ENCODE measurements around the gene BSPRY.
"Not testable (repeated sequence)": the region's sequence is repeated elsewhere in the genome, so short reads cannot be mapped to it uniquely, and the experiment has no call there.

The BSPRY gene

GRCh38 chr9:113341712-113342410 is 7.5 kb upstream of the BSPRY start:
- DNase-seq (ENCODE audit: low read depth): no peak

- DNase-seq (ENCODE audit: low read depth): no peak
Measured at GRCh38 chr9:113343732-113344231, 5.6 kb upstream of the BSPRY start.

GRCh38 chr9:113345190-113345589 is 4.2 kb upstream of the BSPRY start:
- no peak for DNase-seq (ENCODE audit: low read depth)

- DNase-seq (ENCODE audit: low read depth): no peak
Measured at GRCh38 chr9:113345671-113346070, 3.7 kb upstream of the BSPRY start.

GRCh38 chr9:113348437-113348836 is 904 bp upstream of the BSPRY start:
- no peak for DNase-seq (ENCODE audit: low read depth)

GRCh38 chr9:113349066-113349444 is 286 bp upstream of the BSPRY start:
- DNase-seq (ENCODE audit: low read depth): no peak

GRCh38 chr9:113350107-113350661 is 843 bp downstream of the BSPRY start:
- no peak for DNase-seq (ENCODE audit: low read depth)

GRCh38 chr9:113350937-113351336 is 1.6 kb downstream of the BSPRY start:
- no peak for DNase-seq (ENCODE audit: low read depth)

- DNase-seq (ENCODE audit: low read depth): no peak
Measured at GRCh38 chr9:113352006-113352405, 2.7 kb downstream of the BSPRY start.

GRCh38 chr9:113352411-113352810 is 3.1 kb downstream of the BSPRY start:
- DNase-seq (ENCODE audit: low read depth): no peak

GRCh38 chr9:113355040-113355596 is 5.8 kb downstream of the BSPRY start:
- no peak for DNase-seq (ENCODE audit: low read depth)

- no peak for DNase-seq (ENCODE audit: low read depth)
Measured at GRCh38 chr9:113356686-113357292, 7.4 kb downstream of the BSPRY start.

GRCh38 chr9:113359385-113359784 is 10.0 kb downstream of the BSPRY start:
- DNase-seq (ENCODE audit: low read depth): no peak

- no peak for DNase-seq (ENCODE audit: low read depth)
Measured at GRCh38 chr9:113360242-113360842, 11.0 kb downstream of the BSPRY start.

- no peak for DNase-seq (ENCODE audit: low read depth)
Measured at GRCh38 chr9:113361304-113362018, 12.1 kb downstream of the BSPRY start.

- no peak for DNase-seq (ENCODE audit: low read depth)
Measured at GRCh38 chr9:113363336-113363735, 14.0 kb downstream of the BSPRY start.

- no peak for DNase-seq (ENCODE audit: low read depth)
Measured at GRCh38 chr9:113364951-113365350, 15.6 kb downstream of the BSPRY start.

- not testable (repeated sequence) for DNase-seq (ENCODE audit: low read depth)
Measured at GRCh38 chr9:113365652-113366051, 16.3 kb downstream of the BSPRY start.

GRCh38 chr9:113368348-113368981 is 19.1 kb downstream of the BSPRY start:
- DNase-seq (ENCODE audit: low read depth): no peak

GRCh38 chr9:113368982-113369854 is 19.9 kb downstream of the BSPRY start:
- no peak for DNase-seq (ENCODE audit: low read depth)

- no peak for DNase-seq (ENCODE audit: low read depth)
Measured at GRCh38 chr9:113369855-113370140, 20.5 kb downstream of the BSPRY start.
